GM21528 (cell line): Measurements from ENCODE around the gene HELB.

Experiments
- ATAC-seq: cut with Tn5 transposase; IDR thresholded peaks from one replicate; pipeline ENCODE4 v1.9.1; 2021; ENCODE audit warnings: mild to moderate bottlenecking, moderate library complexity; ENCODE audit not compliant: unreplicated experiment, low FRiP score

HELB gene

DNA sequence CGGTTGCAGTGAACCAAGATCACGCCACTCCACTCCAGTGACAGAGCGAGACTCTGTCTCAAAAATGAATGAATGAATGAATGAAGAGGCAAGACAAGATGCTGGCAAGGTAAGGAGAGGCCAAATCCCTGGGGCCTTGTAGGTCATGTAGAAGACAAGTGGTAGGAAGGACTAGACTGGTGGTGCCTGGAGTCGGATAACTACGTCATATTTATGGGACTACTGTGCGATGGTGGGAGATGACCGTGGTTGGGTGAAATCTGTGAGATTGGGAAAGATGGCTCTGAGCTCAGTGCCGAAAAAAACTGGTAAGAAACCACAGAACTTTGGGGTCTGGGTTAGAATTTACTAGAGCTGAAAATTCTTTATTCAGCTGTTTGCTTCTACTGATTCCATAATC lies 50.6 kb downstream of the HELB start:
- ATAC-seq, result no peak

DNA sequence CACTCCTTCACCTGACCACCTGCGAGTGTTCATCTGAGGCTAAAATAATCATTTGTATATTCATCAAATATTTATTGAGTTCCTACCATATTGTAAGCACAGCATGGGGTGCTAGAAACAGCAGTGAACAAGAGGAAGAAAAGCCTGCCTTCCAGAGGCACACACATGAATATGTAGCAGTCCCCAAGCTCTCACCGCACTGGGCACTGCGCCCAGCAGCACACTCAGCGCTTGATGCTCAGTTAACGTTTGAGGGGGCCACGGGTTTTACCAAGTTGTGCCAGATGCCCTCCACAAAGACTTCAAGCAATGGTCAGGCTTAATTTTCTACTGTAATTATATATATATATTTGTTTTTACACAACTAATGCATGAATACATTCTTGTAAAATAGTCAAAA lies 52.0 kb downstream of the HELB start:
- ATAC-seq, result no peak

DNA sequence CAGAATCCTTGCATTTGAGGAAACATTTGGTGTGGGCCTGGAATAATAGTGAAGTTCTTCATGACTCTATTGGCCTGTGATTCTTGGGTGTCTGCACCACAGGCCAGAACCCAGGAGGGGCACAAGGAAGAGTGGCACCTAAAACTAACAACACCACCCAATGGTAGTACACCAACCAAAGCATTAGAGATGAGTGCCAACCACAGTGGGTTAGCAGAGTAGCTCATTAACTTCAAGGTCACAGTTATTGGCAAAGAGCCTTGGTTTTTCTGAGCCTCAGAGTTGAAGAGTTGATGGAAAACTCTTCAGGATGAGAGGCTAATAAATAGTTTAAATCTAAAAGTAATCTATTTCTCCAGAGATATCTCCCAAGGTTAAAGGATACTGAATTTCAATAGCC lies 57.0 kb downstream of the HELB start:
- no peak for ATAC-seq

GRCh38 chr12:66361703-66362102 lies 59.4 kb downstream of the HELB start:
- no peak for ATAC-seq

DNA sequence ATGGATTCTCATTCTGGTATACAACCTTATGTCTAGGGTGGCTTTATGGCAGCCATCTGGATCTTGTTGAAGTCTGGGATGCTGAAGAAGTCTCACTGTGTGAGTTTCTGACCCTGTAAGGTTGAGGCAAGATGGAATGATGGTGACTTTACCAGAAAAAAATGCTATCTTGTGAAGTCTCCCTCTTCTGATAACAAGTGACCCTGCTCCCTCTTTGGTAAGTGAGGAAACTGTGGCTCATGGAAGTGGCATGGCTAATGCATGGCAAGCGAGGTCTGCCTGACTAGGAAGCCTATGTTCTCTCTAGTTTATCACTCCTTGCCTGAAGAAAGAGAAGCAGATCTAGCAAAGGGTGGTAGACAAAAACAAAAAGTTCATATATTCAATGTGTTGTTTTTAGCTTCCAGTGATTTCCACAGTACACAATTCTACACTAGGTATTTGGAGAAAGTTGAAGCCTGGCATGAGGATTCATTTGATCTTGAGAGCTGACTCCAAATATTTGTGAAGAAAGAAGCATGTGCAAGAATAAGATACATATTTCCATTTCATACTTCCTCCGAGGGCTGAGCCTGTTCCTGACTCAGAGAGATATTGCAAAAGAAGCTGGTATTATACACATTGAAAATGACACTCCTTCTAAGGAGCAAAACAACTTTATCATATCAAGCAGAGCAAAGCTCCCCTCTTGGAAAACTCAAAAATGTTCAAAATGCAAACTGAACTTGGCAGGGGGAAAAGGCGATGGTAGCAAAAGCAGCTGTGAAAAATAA lies 63.6 kb downstream of the HELB start:
- ATAC-seq, result no peak

- ATAC-seq, result no peak
Measured at GRCh38 chr12:66367015-66367667, 64.8 kb downstream of the HELB start.

DNA sequence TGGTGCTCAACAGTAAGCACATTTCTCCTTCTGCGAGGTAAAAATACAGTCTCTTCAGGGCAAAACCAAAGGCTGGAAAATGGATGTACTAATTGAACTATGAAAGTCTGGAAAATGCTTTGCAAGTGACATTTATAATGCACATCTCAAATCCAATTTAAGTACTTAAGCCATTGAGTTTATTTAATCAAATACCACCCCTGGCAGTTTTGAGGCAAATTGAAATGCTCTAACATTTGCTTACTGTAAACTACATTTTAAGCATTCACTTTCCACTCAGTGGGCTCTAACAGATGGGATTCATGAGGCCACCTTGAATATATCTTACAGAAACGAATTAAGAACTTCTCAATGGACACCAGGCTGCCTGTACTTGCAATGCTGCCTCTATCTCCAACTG lies 69.7 kb downstream of the HELB start:
- ATAC-seq, result no peak

- no peak for ATAC-seq
Measured at GRCh38 chr12:66375560-66375959, 73.3 kb downstream of the HELB start.

DNA sequence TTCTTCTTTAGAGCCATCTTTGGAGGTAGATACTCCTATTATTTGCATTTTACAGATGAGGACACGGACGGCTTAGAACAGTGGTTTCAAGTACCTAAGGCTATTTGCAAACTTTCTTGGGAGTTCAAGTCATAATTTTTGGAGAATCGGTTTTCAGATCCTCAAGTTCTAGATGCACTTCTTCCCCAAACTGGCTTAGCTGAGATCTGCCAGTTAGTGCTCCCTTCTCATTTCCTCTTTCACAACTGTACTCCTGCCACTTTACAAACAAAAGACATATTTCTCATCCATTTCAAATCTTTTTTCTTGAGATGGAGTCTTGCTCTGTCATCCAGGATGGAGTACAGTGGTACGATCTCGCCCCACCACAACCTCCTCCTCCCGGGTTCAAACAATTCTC lies 77.3 kb downstream of the HELB start:
- no peak for ATAC-seq

DNA sequence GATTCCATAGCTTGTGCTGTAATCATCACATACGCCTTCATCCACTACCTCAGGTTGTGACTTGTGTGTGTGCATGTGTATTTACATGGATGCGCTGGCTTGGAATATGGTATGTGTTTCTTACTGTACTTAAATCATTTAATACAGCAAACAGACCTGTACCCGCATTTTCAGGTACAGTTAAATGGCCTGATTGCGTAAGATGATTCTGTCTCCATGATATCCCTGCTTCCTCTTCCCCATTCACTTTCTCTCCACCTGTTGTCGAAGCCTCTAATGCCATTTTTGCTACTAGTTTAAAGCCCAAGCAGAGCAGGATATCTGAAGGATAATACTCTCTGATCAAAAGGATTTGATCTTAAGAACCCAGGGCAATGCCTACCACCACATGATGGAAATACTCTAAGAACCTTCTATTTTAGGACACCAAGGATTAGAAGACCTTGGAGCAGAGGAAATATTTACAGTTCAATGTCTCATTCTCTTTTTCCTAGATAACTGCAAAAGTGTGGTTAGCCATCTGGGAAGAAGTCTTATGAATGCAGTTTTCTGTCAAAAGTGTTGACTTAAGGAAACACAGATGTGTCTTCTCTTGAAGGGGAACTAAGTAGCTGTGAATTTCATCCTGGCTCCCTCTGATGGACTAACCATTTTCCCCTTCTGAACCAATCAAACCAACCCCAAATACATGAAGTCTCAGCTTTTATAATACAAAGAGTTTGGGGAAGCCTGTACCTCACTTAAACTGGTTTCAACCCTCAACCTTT lies 78.7 kb downstream of the HELB start:
- no peak for ATAC-seq

DNA sequence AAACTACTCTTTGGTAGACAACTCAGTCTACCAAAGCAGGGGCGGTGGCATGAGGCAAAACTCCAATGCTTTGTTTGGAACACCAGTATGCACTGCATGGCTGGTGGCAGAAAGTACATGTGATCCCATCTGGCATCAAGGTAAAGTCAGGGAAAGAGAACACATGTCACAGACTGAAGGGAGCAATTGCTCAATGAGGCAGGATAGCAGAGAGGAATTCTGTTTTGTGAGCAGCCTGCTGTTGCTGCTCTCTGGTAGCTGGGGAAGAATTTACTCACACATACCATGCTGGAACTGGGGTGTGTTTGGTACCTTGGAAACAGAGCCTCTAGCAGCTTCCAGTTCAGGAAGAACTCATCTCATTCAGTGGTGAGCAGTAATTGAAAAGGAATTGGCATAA lies 84.8 kb downstream of the HELB start:
- no peak for ATAC-seq
